IPS DF 4.7 (cell line): Measurements from ENCODE around the gene CFAP20DC.
"Not testable (repeated sequence)": the region's sequence is repeated elsewhere in the genome, so short reads cannot be mapped to it uniquely, and the experiment has no call there.

Experiments used
- DNase-seq: peaks from one replicate; pipeline ENCODE4 v3.0.0-alpha.2; 2013; ENCODE audit warnings: low spot score; ENCODE audit errors: extremely low read depth

The CFAP20DC gene

DNA sequence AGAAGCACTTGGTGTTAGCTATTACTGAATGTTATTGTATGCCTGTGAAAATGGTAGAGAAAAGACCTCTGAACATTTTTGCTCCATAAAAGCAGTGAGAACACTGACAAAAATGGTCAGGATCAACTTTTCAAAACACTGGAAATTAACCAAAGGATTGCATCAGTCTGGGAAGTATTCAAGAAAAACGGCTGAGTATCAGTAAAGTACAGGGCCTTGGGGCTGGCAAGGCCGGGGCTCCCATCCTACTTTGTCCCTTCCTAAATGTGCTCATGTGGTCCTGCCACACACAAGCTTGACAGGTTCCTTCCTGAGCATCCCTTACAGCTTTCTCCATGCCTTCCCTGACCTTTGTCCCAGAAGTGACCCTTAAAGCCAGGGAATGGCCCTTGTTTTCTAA, 84.0 kb downstream of the CFAP20DC start:
- no peak for DNase-seq

- no peak for DNase-seq
These were observed 85.8 kb downstream of the CFAP20DC start for GRCh38 chr3:58963928-58964503.

DNA sequence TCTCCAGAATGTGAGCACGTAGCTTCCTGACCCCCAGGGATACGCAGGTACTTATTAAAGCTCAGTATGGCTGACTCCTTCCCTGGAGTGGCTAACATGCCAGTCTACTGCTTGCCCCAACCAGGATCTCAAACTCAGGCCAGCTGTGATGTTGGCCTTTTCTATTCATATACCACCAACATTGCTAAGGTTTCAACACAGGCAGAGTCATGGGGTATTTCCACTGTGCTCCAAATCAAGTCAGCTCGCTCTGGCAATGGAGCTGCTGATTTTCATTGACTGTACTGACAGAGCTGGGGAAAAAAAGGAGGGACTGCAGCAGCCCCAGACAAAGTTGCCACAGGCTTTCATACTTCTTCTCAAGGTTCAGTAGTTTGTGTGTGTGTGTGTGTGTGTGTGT, 87.0 kb downstream of the CFAP20DC start:
- DNase-seq = no peak

DNA sequence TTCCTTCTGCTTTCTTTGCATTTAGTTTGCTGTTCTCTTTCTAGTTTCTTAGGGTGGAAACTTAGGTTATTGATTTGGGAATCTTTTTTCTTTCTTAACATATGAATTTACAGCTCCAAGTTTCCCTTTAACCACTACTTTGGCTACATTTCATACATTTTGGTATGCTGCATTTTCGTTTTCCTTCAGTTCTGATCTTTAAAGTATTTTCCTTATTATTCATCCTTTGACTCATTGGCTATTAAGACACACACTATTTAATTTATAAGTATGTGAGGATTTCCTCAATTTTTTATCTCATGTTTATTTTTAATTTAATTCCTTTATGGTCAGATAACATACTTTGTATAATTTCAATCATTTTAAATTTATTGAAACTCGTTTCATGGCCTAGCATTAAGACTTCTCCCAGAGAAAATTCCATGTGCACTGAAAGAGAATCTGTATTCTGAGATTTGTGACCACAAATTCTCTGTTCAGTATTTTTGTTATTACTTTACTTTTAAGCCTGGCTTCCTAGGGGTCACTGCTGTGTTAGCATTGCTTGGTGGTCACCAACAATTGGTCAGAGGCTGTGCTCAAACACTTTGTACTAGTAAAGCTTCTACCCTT, 87.7 kb downstream of the CFAP20DC start:
- no peak for DNase-seq

DNA sequence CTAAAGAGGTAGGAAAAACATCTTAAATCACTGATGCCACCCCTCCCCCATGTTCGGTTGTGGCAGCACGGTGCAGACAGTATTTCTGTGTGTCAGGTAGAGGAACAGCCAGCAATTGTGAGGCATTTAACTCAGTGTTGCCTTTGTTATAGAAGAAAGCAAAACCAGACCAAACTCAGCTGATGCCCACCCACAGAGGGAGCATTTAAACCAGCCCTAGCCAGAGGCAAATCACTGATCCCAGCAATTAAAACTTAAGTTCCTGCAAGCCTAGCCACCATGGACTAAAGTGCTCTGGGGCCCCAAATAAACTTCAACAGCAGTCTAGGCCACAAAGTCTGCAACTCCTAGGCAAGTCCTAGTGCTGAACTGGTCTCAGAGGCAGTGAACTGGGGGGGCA, 94.5 kb downstream of the CFAP20DC start:
- no peak for DNase-seq

DNA sequence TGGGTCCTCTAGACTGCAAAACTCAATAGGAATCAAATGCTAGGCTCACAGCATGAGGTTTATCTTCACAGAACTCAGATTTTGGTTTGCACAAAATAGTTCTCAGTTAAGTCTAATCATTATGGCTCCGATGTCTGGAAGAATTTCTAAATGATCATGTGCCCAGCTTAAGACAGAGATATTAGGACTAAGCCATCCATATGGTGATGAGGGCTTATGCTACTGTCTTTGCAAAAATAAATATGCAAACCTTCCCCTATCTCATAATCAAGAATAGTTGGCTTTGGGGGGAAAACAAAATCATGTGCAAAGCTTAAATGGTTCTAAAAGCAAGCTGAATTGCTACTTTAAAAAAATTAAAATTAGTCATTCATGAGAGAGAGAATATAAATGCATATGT, 96.5 kb downstream of the CFAP20DC start:
- DNase-seq = no peak

GRCh38 chr3:58952128-58952917, 97.5 kb downstream of the CFAP20DC start:
- DNase-seq = no peak

- DNase-seq = no peak
These were observed 101.8 kb downstream of the CFAP20DC start for GRCh38 chr3:58948018-58948417.

GRCh38 chr3:58946875-58947274, 103.0 kb downstream of the CFAP20DC start:
- no peak for DNase-seq

GRCh38 chr3:58938057-58938456, 111.8 kb downstream of the CFAP20DC start:
- no peak for DNase-seq

DNA sequence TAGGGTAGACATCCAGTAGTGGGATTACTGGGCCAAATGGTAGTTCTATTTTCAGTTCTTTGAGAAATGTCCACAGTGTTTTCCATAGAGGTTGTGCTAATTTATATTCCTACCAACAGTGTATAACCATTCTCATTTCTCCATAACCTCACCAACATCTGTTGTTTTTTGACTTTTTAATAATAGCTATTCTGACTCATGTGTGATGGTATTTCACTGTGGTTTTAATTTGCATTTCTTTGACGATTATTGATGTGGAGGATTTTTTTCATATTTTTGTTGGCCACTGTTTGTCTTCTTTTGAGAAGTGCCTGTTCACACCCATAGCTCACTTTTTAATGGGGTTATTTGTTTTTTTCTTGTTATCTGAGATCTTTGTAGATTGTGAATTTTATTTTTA, 125.2 kb downstream of the CFAP20DC start:
- DNase-seq = no peak

- no peak for DNase-seq
These were observed 149.4 kb downstream of the CFAP20DC start for GRCh38 chr3:58900386-58900785.

DNA sequence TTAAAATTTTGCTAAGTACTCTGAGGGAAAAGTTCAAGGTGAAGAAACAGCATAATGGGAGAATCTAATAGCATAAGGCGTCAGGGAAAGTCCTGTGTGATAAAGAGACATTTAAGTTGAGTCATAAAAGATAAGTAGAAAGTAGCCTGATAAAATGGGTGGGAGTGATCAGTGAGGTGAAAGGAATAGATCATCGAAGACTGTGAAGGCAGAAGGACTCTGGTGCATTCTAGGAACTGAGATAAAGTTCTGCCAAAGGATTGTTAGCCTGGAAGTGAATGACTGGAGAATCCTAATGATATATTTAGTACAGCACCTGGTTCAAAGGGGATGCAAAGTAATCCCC, 149.9 kb downstream of the CFAP20DC start:
- DNase-seq = no peak

DNA sequence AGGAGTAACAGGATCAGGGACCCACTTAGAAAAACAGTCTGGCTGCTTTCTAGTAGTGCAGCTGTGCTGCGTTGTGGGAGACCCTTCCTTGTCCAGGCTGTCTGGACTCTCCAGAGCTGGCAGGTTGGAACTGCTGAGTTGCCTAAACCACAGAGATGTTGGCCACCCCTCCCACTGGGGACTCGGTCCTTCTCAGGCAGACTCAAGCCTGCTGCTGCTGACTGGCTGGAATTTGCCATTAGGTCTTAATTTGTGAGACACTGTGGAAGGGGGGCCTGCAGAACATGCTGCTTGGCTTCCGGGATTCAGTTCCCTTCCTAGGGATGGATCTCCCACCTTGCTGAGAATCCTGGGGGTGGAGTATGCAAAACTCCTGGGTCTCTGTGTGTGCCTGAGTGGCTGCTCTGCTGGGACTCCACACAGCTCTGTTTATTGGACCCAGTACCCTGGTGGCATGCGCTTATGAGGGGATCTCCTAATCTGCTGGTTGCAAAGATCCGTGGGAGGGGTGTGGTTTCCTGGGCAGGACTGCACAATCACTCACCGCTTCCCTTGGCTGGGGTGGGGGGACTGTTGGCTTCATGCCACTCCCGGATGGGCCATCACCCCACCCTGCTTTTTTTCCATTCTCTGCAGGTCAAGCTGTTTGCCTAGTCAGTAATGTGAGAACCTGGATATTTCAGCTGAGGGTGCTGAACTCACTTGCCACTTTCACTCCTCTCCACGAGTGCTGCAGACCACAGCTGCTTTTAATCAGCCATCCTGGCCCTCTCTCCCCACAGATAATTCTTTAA, 150.5 kb downstream of the CFAP20DC start:
- DNase-seq = no peak

DNA sequence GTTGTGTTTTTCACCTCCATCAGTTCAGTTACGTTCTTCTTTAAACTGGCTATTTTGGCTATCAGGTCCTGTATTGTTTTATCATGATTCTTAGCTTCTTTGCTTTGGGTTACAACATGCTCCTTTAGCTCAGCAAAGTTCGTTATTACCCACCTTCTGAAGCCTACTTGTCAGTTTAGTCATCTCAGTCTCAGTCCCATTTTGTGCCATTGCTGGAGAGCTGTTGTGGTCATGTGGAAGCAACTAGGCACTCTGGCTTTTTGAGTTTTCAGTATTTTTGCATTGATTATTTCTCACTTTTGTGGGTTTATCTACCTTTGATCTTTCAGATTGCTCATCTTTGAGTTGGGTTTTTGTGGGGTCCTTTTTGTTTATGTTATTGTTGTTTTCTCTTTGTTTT, 151.3 kb downstream of the CFAP20DC start:
- no peak for DNase-seq

- no peak for DNase-seq
These were observed 152.2 kb downstream of the CFAP20DC start for GRCh38 chr3:58897646-58898045.

GRCh38 chr3:58895678-58896077, 154.1 kb downstream of the CFAP20DC start:
- DNase-seq = not testable (repeated sequence)

DNA sequence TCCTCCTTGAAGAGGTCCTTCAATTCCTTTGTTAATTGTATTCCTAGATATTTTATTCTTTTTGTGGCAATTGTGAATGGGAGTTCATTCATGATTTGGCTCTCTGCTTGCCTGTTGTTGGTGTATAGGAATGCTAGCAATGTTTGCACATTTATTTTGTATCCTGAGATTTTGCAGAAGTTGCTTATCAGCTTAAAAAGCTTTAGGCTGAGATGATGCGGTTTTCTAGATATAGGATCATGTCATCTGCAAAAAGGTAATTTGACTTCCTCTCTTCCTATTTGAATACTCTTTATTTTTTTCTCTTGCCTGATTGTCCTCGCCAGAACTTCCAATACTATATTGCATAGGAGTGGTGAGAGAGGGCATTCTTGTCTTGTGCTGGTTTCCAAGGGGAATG, 157.3 kb downstream of the CFAP20DC start:
- not testable (repeated sequence) for DNase-seq

GRCh38 chr3:58888087-58888486, 161.7 kb downstream of the CFAP20DC start:
- no peak for DNase-seq

DNA sequence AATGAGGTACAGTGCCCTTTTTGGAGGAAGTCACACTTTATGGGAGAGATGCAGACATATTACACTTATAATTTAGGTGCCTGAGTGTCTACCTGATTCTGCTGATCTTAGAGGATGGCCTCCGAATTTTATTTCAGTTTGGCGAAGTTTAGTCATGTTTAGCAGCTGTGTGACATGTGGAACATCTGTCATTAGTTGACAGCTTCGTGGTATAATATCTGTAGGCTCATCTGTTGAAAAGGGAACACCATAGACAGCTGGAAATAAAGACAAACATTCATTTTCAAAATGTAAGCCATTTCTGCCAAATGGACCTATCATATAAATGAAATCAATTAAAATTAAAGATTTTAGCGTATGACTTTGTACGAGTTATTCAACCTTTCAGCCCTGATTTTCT, 165.4 kb downstream of the CFAP20DC start:
- DNase-seq = no peak

- DNase-seq = no peak
These were observed 169.6 kb downstream of the CFAP20DC start for GRCh38 chr3:58880182-58880581.

DNA sequence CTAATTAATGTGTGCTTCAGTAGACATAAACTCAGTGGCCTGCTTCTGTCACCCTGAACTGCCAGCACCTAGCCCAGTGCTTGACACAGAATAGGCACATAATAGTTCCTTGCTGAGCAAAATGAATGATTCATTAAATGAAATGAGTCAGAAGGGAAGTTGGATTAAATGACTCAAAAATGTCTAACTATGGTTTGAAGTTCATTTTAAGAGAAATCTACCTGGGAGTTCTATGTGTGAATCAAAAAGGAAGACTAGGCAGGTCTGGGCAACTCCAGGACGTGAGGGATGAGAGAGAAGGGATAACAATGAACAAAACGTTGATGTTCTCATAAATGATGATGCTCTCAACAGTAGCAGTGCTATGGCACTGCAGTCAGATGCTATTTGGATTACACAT, 175.0 kb downstream of the CFAP20DC start:
- no peak for DNase-seq
